Stomach (tissue), 4 donors: Measurements from ENCODE around the gene LGMN.

Source experiments
- CTCF ChIP-seq, 7 experiments: fragments of 450-650 bp in 4 of 7; fragments of 200-600 bp in 3 of 7; sonication (generic) in 3 of 7; IDR thresholded peaks; one replicate each; pipeline ENCODE4 v1.5.1; 2016 to 2019; ENCODE audit warnings: antibody characterized with exemption in 7 of 7, control low read depth in 2 of 7, mild to moderate bottlenecking in 1 of 7
- EP300 ChIP-seq: sonication (generic); formaldehyde crosslinking; IDR thresholded peaks from one replicate; pipeline ENCODE4 v1.6.1; 2017; ENCODE audit warnings: antibody characterized with exemption
- POLR2A ChIP-seq, 4 donors: fragments of 450-650 bp; IDR thresholded peaks; one replicate each; pipeline ENCODE4 v1.6.1; 2016; ENCODE audit warnings: antibody characterized with exemption in 4 of 4, control low read depth in 2 of 4, mild to moderate bottlenecking in 1 of 4, moderate library complexity in 1 of 4

GRCh38 chr14:92716131-92716530 is 32.3 kb downstream of the LGMN start:
- TF ChIP-seq CTCF (IDR thresholded peaks at IDR 0.05) (no peak), POLR2A (IDR thresholded peaks at IDR 0.05) (no peak), EP300 (no peak)
